Lung microvascular endothelial cell (primary cell): ENCODE measurements around the gene CLEC4G. TPM values are rescaled to one million over a fixed set of nuclear protein-coding genes. Genes with fewer than 3 reads are reported as not detected.
"Not testable (repeated sequence)": the region's sequence is repeated elsewhere in the genome, so short reads cannot be mapped to it uniquely, and the experiment has no call there.

ENCODE experiments used
- DNase-seq, 2 donors: peaks; one replicate each; pipeline versions ENCODE4 v3.0.0 to v3.0.0-alpha.2; 2010; ENCODE audit warnings: low read depth in 2 of 2
- total RNA-seq: library from RNA; depleted of rRNA; stranded (reverse); fragments of >200 nt; gene quantifications from 2 replicates; pipeline ENCODE4 v1.2.1, GENCODE V29; 2014

CLEC4G gene
- total RNA-seq, 1 donor from 2014 or later: not detected

- no peak for DNase-seq
Observed at GRCh38 chr19:7746903-7747884, 15.3 kb upstream of the CLEC4G start, which contains the start of gene CD209. TSS of gene CD209 (minus strand) at chr19:7747534. CDS start at chr19:7747511, 23 bp downstream.

GRCh38 chr19:7746306-7746705 lies 14.4 kb upstream of the CLEC4G start:
- not testable (repeated sequence) for DNase-seq

GRCh38 chr19:7744871-7745650 lies 13.2 kb upstream of the CLEC4G start:
- no peak for DNase-seq

GRCh38 chr19:7744199-7744786 lies 12.4 kb upstream of the CLEC4G start:
- no peak for DNase-seq

- DNase-seq: no peak
Observed at GRCh38 chr19:7743425-7743841, 11.5 kb upstream of the CLEC4G start.

- DNase-seq: no peak
Observed at GRCh38 chr19:7742991-7743390, 11.1 kb upstream of the CLEC4G start.

GRCh38 chr19:7742575-7742974 lies 10.7 kb upstream of the CLEC4G start:
- no peak for DNase-seq

GRCh38 chr19:7740682-7741054 lies 8.8 kb upstream of the CLEC4G start:
- DNase-seq: no peak

- no peak for DNase-seq
Observed at GRCh38 chr19:7739801-7740681, 8.1 kb upstream of the CLEC4G start.

GRCh38 chr19:7739211-7739755 lies 7.4 kb upstream of the CLEC4G start:
- DNase-seq: no peak

GRCh38 chr19:7738023-7738422 lies 6.1 kb upstream of the CLEC4G start:
- DNase-seq: no peak

- DNase-seq: no peak
Observed at GRCh38 chr19:7737215-7737614, 5.3 kb upstream of the CLEC4G start.

GRCh38 chr19:7736148-7736547 lies 4.2 kb upstream of the CLEC4G start:
- DNase-seq: no peak

- peak in 1 of 2 donors; percentile 13 for DNase-seq
Observed at GRCh38 chr19:7734220-7735203, 2.6 kb upstream of the CLEC4G start.

- DNase-seq: no peak
Observed at GRCh38 chr19:7733376-7733775, 1.5 kb upstream of the CLEC4G start.

GRCh38 chr19:7731615-7732014 lies 295 bp downstream of the CLEC4G start:
- DNase-seq: no peak

GRCh38 chr19:7731218-7731595 lies 703 bp downstream of the CLEC4G start:
- no peak for DNase-seq

GRCh38 chr19:7730286-7731217 lies 1.4 kb downstream of the CLEC4G start:
- DNase-seq: no peak
